Esophagus muscularis mucosa (tissue), 4 donors: ENCODE measurements around the gene ARHGEF37.
"Not testable (repeated sequence)": the region's sequence is repeated elsewhere in the genome, so short reads cannot be mapped to it uniquely, and the experiment has no call there.

ENCODE experiments used
- CTCF ChIP-seq, 3 experiments: fragments of 200-600 bp in 2 of 3; fragments of 450-650 bp in 1 of 3; sonication (generic) in 2 of 3; IDR thresholded peaks; one replicate each; pipeline ENCODE4 v1.5.1; 2017 to 2019; ENCODE audit warnings: antibody characterized with exemption in 3 of 3, mild to moderate bottlenecking in 2 of 3, moderate library complexity in 1 of 3
- EP300 ChIP-seq: sonication (generic); formaldehyde crosslinking; IDR thresholded peaks from one replicate; pipeline ENCODE4 v1.6.1; 2017; ENCODE audit warnings: antibody characterized with exemption
- POLR2A ChIP-seq: fragments of 450-650 bp; IDR thresholded peaks from one replicate; pipeline ENCODE4 v1.6.1; 2017; ENCODE audit warnings: antibody characterized with exemption, moderate library complexity, mild to moderate bottlenecking, low read depth
- POLR2AphosphoS5 ChIP-seq, 2 donors: sonication (generic); formaldehyde crosslinking; IDR thresholded peaks; one replicate each; pipeline ENCODE4 v1.6.1; 2017; ENCODE audit warnings: antibody characterized with exemption in 2 of 2

GRCh38 chr5:149598234-149598633 lies 16.9 kb downstream of the ARHGEF37 start:
- not testable (repeated sequence) for TF ChIP-seq EP300; POLR2A; POLR2AphosphoS5 (IDR thresholded peaks at IDR 0.05); CTCF (IDR thresholded peaks at IDR 0.05)
